ENCODE data around the gene EP400.

The EP400 gene

GRCh38 chr12:131927110-131928079 is 22.3 kb upstream of the EP400 start:
- no peak for DNase-seq (ENCODE audit: low read depth in 2 of 2)

- DNase-seq (ENCODE audit: low read depth in 2 of 2), result no peak
Measured at GRCh38 chr12:131928080-131928710, 21.5 kb upstream of the EP400 start.

- peak; percentile 85 to 91 for DNase-seq (ENCODE audit: low read depth in 2 of 2)
Measured at GRCh38 chr12:131928711-131929580, 20.8 kb upstream of the EP400 start, which contains the start of gene PUS1. TSS of gene PUS1 (plus strand) at chr12:131929276. CDS start at chr12:131929723, 447 bp downstream.

GRCh38 chr12:131929581-131930456 is 19.9 kb upstream of the EP400 start:
- no peak for DNase-seq (ENCODE audit: low read depth in 2 of 2)

- no peak for DNase-seq (ENCODE audit: low read depth in 2 of 2)
Measured at GRCh38 chr12:131930510-131930909, 19.2 kb upstream of the EP400 start.

GRCh38 chr12:131933387-131933786 is 16.4 kb upstream of the EP400 start:
- DNase-seq (ENCODE audit: low read depth in 2 of 2), result no peak

- no peak for DNase-seq (ENCODE audit: low read depth in 2 of 2)
Measured at GRCh38 chr12:131934535-131934934, 15.2 kb upstream of the EP400 start.

- DNase-seq (ENCODE audit: low read depth in 2 of 2), result no peak
Measured at GRCh38 chr12:131938082-131938481, 11.7 kb upstream of the EP400 start.

GRCh38 chr12:131939007-131939406 is 10.7 kb upstream of the EP400 start:
- no peak for DNase-seq (ENCODE audit: low read depth in 2 of 2)

- DNase-seq (ENCODE audit: low read depth in 2 of 2), result no peak
Measured at GRCh38 chr12:131940141-131940547, 9.6 kb upstream of the EP400 start.

GRCh38 chr12:131941116-131941986 is 8.4 kb upstream of the EP400 start:
- DNase-seq (ENCODE audit: low read depth in 2 of 2), result no peak

- DNase-seq (ENCODE audit: low read depth in 2 of 2), result no peak
Measured at GRCh38 chr12:131941987-131942341, 7.8 kb upstream of the EP400 start.

- no peak for DNase-seq (ENCODE audit: low read depth in 2 of 2)
Measured at GRCh38 chr12:131942671-131943070, 7.1 kb upstream of the EP400 start.

- DNase-seq (ENCODE audit: low read depth in 2 of 2), result no peak
Measured at GRCh38 chr12:131943389-131943788, 6.4 kb upstream of the EP400 start.

- no peak for DNase-seq (ENCODE audit: low read depth in 2 of 2)
Measured at GRCh38 chr12:131943876-131944275, 5.9 kb upstream of the EP400 start.

GRCh38 chr12:131944601-131945251 is 5.0 kb upstream of the EP400 start:
- DNase-seq (ENCODE audit: low read depth in 2 of 2), result no peak

- no peak for DNase-seq (ENCODE audit: low read depth in 2 of 2)
Measured at GRCh38 chr12:131946757-131947156, 3.0 kb upstream of the EP400 start.

- DNase-seq (ENCODE audit: low read depth in 2 of 2), result no peak
Measured at GRCh38 chr12:131947482-131948027, 2.2 kb upstream of the EP400 start.

- no peak for DNase-seq (ENCODE audit: low read depth in 2 of 2)
Measured at GRCh38 chr12:131948166-131948712, 1.5 kb upstream of the EP400 start.

All from stimulated activated CD8-positive, alpha-beta memory T cell treated with anti-CD3 and anti-CD28 coated beads, Interleukin-2, amount 100 ng/mL, for 1 hour (primary cell).